HG03280 (cell line): ENCODE data around the gene SLC47A2.

Source experiments
- ATAC-seq: cut with Tn5 transposase; IDR thresholded peaks from one replicate; pipeline ENCODE4 v1.9.1; 2021; ENCODE audit warnings: mild to moderate bottlenecking, moderate library complexity; ENCODE audit not compliant: unreplicated experiment

The SLC47A2 gene

DNA sequence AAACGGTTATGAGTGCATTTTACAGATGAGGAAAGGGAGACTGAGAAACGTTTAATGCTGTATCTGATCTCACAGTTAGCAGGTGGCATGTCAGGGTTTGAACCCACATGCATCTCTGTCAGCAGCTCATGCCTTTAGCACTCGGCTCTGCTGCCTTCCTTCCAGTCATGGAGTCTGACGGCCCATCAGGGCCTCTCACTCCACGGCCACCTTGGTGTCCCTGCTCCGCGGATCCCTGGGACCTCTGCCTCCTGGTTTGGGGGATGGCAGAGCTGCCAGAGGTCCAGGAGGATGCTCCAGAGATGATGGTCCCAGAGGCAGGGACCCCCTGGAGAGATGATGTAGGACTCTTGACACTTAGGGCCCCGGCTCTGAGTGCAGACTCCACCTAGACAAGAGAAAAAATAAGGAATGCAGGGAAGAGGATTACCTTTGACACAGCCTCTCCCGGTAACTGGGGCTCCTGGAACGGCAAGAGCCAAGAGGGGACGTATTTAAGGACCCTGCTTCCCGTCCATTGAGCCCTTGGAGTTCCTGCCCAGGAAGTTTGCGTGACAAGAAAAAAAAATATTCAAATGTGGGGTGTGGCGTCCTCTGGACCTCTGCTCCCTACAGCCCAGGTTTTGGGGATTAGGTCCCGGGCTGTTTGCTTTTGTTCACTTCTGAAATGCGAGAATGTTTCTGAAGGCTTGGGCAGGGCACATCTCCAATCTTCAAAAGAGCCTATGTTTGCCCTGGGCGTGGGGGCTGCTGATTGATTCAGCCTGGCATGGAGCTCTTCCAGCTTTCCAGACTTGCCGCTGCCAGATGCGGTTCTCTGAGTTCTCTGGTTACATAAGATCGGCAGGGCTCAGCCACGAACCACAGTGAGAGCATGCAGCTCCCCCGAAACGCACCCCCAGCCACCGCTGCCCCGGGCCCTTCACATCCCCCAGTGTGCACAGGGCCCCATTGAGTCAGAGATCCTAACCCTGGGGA, 31.7 kb upstream of the SLC47A2 start, which contains the start of gene ALDH3A1:
Gene ALDH3A1, minus strand, starts transcription at position 470 of the 978 bp plus-strand sequence. CDS start 3,169 bp downstream, outside the sequence.
- no peak for ATAC-seq

DNA sequence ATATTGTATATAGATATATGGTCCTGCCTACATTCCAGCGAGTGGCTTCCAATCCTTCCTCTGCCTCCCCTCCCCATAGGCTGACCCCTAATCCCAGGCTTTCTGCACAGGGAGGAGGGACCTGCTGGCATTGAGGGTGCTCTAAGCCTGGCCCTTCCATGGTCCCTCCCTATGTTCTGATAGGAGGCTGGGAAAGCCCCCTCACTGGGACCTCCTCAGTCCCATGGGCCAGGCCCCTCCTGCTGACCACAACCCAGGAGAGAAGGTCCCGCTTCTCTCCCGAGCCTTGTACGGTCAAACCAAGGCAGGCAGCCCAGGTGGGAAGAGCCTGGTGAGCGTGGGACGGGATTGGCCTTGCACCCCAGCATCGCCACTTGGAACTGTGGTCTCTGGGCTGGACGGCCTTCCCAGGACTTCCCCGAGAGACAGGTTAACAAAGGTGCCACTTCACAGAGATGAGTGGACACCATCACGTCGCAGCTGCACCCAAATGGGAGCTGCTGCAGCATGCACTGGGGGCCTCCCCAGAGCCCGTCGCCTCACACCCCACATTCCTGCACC, 30.9 kb upstream of the SLC47A2 start:
- ATAC-seq: no peak

DNA sequence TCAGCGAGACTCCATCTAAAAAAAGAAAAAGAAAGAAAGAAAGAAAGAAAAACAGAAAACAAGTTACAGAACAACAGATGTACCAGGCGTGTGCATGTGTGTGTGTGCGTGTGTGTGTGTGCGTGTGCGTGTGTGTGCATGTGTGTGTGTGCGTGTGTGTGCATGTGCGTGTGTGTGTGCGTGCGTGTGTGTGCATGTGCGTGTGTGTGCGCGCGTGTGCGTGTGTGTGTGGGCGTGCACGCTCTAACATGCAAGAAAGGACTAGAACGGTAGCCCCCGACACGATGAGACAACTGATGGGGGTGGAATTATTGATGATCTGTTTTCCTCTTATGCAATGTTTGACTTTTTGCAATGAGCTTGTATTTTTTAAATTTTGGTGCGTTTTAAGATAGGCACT, 30.1 kb upstream of the SLC47A2 start:
- ATAC-seq: no peak

DNA sequence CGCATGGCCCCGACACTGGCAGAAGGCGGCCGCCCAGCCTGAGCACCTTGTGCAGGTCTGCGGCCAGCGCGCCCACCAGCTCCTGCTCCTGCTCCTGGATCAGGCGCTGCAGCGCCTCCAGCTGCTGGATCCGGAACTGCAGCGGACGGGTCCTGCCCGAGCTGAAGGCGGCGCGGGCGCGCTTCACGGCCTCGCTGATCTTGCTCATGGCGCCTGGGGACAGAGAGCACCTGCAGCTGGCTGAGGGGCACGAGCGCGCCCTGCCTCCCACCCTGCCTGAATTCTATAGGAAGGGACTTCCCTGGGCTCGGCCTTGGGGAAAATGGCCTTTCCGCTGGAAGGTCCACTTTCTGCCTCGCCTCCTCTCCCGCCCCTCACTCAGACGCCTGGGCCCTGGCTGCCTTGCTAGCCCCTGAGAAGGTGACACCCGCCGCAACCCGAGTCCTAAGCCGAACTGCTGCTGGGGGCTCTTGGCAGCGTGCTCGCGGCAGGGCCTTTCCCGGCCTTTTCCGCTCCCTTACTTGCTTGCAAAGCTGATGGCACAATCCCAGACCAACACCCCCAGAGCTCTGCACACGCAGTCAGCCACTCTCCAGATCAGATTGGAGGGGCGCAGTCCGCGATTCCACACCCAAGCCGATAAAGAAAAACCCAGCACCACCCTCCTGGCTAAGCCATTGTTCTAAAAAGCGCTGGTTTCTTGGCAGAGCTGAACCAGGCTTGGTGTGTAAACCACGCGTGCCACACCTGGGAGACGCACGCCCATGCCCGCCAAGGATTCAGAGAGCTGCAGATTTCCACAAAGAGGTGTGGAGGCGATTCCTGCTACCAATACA, 28.8 kb upstream of the SLC47A2 start:
- ATAC-seq: peak; percentile 61

DNA sequence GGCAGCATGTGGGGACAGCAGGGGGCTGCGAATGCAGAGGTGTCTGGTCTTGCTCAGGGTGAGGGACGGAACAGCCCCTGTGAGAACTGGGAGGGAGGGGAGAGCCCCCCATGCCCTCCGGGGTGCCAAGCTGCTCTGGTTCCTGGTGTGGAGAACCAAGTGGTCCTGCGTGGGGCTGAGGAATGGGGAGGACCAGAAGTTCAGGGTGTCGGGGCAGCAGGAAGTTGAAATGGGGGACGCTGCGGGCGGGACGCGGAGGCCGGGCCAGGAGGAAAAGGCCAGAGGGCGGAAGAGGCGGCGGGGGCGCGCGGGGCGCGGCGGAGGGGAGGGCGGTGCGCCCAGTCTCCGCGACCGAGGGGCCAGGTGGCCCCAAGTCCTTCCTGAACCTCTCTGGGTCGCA, 28.1 kb upstream of the SLC47A2 start:
- ATAC-seq: peak; percentile 13

DNA sequence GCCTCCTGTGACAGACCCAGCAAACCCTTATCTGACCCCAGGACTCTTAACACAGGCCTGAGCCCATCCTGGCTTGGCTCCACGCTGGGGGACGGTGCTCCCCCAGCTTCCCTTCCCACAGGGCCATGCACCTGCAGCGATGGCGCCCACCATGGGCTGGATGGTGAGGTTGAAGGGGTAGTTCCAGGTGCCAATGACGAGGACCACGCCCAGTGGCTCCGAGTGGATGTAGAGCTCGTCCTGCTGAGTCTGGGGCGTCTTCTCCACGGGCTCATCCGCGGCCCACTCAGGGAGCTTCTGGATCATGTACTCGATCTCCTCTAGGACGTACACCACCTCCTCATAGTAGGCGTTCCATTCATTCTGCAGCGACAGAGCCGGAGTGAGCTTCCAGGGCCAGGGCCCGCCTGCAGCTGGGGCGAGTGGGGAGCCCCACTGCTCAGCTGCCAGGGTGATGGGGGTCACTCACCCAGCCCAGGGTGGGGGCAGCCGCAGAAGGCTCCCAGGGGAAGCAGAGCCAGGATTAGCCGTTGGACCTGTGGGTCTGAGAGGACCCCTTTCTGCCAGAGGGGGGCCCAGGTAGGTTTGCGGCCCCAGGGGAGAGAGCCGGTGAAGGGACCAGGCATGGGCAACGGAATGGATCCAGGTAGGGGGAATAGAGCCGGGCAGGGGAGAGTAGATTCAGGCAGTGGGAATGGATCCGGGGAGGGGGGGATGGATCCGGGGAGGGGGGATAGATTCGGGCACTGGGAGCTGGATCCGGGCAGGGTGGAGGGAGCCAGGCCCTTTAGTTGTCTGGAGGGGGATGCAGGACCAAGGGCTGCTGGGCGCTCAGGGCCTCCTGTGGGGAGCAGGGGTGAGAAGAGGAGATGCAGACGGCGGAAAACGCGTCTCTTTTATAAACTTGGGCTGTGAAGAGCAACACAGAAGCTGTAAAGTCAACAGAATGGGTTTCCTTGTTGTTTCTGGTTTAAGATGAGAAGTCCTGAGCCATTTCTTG, 27.0 kb upstream of the SLC47A2 start:
- ATAC-seq: no peak

DNA sequence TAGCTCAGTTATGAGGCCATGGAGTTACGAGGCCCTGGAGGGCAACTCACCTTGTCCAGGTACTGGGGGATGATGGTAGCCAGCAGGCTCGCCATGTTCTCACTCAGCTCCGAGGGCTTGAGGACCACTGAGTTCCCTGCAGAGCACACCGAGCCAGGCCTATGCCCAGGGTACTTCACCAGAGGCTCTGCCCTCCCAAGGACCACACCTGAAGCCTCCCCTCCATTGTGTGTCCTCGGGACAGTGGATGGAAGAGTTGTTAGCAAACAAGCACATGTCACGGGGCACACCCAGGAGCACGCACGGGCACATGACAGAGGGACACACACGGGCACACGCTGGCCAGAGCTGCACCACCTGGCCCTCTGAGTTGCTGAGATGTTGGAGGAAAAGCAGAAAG, 26.1 kb upstream of the SLC47A2 start:
- no peak for ATAC-seq

DNA sequence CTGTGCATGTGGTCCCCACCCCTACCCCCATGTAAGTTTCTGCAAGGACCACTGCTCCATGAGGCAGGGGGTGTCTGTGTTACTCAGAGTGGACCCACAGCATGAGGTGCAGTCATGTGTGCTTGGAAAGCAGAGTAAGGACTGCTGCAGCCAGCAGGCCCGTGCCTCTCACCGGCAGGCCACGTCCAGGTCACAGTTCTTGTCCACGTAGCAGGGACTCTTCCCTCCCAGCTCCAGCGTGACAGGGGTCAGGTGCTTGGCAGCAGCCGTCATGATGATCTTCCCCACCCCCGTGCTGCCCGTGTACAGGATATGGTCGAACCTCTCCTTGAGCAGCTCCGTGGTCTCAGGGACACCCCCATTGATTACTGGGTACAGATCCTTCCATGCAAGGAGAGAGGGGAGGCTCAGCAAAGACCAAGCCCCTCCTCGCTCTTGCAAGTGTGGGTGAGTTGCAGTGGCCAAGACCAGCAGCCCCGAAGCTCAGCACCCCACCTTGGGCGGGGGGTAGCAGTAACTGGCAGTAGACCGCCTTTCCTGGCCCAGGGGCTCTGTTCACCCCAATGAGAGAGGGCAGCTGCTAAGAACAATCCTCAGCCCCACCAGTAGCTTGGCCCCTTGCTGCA, 25.6 kb upstream of the SLC47A2 start:
- ATAC-seq: no peak

DNA sequence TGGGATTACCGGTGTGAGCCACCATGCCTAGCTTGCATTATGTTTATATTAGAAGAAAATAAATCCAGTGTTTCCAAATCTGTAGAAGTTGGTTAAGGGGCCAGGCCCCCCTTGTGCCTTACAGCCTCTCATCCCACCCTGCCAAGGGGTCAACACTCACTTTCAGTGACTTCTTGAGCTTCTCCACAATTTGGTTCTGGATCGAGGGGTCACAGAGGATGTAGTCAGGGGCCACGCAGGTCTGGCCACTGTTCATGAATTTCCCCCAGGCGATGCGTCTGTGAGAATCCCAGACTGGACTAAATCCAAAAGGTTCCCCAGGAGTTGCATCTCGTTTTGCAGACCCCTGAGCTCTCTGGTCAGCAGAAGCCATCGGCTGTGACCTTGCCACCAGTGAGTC, 24.5 kb upstream of the SLC47A2 start:
- no peak for ATAC-seq

DNA sequence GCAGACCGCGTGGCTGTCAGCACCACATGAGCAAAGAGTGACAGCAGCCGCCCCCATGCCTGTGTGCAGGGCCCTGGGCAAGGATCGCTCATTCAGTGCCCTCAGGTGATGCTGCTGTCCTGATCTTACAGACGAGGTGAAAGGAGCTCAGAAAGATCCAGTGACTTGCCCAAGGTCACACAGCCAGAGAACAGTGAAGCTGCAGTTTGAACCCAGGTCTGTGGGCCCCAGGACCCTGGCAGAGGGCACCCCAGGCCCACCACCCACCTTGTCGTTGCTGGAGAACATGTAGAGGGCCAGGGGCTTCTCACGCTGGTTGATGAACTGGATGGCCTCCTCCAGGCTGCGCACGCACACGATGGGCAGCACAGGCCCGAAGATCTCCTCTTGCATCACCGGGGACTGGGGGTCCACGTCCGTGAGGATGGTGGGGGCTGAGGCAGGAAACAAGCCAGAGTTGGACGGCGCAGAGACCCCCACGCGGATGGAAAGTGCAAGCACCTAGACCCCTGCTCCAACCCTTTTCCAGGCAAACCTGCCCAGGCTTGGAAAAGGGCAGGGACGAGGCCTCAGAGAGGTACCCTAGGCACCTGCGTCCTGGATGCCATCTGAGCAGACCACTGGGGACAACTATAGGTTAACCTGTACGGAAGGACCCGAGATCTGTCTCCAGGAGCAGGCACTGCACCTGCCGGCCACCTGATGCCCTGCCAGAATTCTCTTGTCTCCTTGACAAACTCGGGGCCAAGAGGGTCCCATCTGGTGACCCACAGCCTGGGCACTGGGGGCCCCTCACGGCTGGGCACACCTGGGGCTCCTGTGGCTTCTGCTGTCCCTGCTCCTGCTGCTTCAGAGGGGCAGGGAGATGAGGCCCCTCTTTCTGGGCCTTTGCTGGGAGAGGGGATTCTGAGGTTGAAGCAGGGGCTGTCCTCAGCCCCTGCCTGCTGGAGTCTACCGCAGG, 23.1 kb upstream of the SLC47A2 start:
- ATAC-seq: no peak

DNA sequence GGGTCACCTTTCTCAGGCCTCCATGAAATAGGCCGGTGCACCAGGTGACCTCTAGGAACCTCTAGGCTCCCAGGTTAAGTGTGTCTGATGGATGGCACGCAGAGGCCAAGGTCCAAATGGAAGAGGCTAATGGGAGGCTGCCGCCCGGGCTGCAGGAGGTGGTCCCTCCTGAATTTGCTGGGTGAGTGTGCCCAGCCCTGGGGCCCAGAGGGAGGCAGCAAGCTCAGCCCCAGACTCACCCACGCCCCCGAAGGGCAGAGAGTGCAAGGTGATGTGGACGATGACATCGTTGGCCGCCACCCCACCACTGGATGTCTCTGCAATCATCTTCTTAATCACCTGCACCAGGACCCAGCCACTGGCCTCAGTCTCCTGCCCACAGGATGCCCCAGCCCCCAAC, 22.4 kb upstream of the SLC47A2 start:
- ATAC-seq: no peak

DNA sequence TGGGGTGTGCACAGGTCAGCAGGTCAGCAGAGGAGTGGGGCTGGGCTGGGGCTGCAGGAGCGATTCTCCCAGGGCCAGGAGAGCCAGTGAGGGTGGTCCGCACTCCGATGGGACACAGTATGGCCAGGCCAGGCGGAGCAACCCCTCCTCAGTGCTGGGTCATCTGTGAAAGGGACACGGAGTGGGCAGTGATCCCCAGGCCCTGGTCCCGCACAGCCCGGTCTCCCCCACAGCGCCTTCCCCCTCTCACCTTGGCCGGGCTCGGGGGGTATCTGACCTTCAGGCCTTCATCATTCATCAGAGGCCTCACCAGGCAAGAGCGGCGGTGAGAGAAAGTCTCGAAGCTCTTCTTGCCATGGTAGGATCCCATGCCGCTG, 21.7 kb upstream of the SLC47A2 start:
- no peak for ATAC-seq

DNA sequence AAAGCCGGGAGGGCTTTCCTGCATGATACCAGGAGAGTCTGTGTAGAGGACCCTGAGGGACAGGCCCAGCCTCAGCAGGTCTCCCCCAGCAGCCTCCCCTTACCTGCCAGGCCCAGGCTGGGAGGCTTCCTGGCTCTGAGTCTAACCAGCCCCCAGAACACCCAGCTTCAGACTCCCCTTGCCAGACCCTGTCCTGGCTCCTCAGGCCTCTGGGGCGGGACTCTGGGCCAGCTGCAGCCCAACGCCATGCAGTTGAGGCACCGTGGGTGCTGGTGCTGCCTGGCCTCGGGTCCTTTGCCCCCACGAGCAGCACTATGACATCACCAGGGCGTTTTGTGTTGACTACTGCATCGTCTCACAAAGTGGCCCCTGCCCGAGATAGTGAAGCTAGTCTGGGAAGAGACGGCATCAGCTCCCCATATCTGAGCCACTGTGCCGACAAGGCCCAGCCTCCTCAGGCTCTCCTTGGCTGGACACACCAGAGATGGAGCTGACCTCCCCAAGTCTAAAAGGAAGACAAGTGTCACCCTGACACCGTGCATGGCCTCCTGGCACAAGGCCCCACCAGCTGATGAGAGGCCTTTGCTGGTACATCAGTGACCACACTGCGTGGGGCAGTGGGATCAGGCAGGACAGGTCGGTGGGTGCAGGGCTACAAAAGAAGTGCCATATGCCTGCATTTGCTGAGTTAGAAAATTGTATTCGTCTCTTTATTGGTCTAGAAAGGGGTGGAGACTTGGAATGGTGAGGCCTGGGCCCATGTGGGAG, 21.1 kb upstream of the SLC47A2 start:
- ATAC-seq: no peak

DNA sequence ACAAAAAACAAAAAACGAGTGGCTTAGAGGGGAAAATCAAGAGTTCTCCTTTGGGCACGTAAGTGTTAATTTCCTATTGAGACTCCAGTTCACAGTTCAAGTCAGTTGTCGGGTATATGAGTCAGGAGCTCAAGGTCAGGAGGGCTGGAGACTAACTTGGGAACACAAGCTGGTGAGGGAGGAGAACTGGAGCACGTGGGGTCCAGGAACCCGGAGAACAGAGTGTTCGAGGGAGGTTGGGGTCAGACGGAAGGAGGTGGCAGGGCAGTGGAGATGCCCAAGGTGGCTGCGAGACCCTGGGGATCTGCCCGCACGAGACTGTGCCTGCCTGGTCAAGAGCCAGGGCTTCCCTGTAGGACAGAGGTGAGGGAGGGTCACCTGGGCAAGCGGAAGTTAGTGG, 19.7 kb upstream of the SLC47A2 start:
- ATAC-seq: no peak

DNA sequence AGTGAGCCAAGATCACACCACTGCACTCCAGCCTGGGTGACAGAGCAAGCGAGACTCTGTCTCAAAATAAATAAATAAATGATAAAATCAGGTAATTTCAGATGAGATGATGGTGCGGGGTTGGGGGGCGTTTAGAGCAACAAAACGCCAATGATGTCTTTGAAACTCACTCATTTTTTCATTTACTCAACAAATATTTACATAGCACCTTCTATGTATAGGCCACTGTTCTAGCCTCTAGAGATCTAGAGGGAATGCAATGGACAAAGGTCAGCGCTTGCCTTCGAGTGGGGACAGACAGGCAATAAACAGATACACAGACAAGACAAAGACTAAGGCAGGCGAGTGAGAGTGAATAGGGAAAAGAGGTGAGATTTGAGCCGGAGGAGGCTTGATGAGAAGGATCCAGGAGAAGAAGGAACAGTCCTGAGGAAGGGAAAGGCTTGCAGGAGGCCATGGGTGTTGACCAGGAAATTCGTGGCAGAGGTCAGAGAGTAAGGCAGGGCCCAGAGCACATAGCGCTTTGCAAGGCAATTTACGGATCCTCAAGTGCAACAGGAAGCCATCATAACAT, 17.7 kb upstream of the SLC47A2 start:
- ATAC-seq: no peak

DNA sequence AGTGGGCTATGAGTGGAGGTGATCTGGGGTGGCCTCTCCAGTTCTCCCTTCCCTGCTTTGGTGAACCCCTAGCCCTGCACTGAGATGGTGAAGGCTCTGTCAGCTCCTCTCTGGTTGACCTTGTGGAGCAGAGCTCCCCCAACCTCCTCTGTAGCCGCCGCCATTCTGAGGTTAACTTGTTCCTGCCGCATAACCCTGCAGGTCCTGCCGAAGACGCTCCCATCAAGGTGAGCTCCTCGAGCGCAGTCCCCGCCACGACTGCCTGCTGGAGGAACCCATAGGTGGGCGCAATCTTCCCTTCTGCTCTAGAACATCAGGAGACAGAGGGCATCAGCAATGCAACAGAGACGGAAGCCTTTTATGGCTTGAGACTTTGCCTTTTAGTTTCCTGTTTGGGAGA, 15.2 kb upstream of the SLC47A2 start:
- no peak for ATAC-seq

DNA sequence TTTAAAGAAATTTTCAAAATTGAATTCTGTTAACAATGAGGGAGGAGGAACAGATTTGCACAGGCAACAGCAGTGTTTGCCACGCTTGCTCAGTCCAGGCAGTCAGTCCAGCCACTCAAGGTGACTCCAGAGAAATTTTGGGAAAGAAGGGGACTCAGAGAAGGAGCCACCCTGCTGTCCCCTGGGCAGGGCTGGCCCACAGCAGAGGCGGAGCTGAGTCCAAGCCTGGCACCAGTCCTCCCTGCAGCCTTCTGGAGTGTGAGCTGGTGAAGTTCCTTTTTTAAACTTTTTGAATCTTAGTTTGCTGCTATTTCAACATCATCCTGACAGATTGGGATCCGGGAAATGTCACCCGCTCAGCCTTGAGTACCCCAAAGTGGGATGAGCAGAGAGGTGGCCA, 14.5 kb upstream of the SLC47A2 start:
- ATAC-seq: no peak

DNA sequence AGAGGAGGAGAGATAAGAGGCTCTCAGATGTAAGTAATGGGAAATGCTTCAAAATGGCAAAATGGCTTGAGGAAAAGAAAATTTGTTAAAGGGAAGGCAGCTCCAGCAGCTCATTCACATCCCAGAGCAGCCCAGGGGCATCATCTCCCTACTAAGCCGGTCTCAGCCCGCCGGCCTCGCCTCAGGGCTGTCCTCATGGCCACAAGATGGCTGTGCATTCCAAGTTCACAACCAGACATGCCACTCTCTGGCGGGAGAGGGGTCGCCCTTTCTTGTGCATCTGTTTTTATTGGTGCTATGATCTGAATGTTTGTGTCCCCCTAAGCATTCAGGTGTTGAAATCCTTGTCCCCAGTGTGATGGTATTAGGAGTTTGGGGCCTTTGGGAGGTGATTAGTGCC, 13.5 kb upstream of the SLC47A2 start:
- no peak for ATAC-seq
